Activated T-helper 1 cell treated with anti-CD3 and anti-CD28 coated beads, Interleukin-12 subunit alpha, Interleukin-12 subunit beta, Interleukin-2, Interleukin-4 antibody, amounts not matched to agents 30 ng/mL and 10 ng/mL and 1 ng/mL, durations not matched to agents 14 hours and 24 hours and 36 hours (primary cell): ENCODE data around the gene TWIST2. TPM values are rescaled to one million over a fixed set of nuclear protein-coding genes. Genes with fewer than 3 reads are reported as not detected.

ENCODE experiments used
- DNase-seq: peaks from one replicate; pipeline ENCODE4 v3.0.0; 2021; ENCODE audit warnings: low spot score
- H3K27ac Mint-ChIP-seq: one replicate; pipeline ENCODE4 v1.8.0; 2021; ENCODE audit warnings: mild to moderate bottlenecking, mixed read lengths
- H3K27me3 Mint-ChIP-seq: one replicate; pipeline ENCODE4 v1.8.0; 2022; ENCODE audit warnings: mild to moderate bottlenecking, moderate library complexity, mixed read lengths; ENCODE audit not compliant: insufficient read depth
- H3K36me3 Mint-ChIP-seq: one replicate; pipeline ENCODE4 v1.8.0; 2021; ENCODE audit warnings: low read depth, mixed read lengths
- H3K4me1 Mint-ChIP-seq: one replicate; pipeline ENCODE4 v1.8.0; 2021; ENCODE audit warnings: low read depth, mixed read lengths
- H3K4me3 Mint-ChIP-seq: one replicate; pipeline ENCODE4 v1.8.0; 2021; ENCODE audit warnings: mild to moderate bottlenecking, moderate library complexity, mixed read lengths
- H3K9me3 Mint-ChIP-seq: one replicate; pipeline ENCODE4 v1.8.0; 2021; ENCODE audit warnings: mixed read lengths
- intact Hi-C: fragments of 100-400 bp; cut with micrococcal nuclease; formaldehyde crosslinking; loops from one replicate; pipeline ENCODE4 v1.15.1; 2024
- total RNA-seq: library from RNA; stranded (reverse); gene quantifications from 2 replicates; pipeline ENCODE4 v1.2.3, GENCODE V29; 2022

Gene TWIST2
- total RNA-seq, 1 donor from 2014 or later: not detected

DNA sequence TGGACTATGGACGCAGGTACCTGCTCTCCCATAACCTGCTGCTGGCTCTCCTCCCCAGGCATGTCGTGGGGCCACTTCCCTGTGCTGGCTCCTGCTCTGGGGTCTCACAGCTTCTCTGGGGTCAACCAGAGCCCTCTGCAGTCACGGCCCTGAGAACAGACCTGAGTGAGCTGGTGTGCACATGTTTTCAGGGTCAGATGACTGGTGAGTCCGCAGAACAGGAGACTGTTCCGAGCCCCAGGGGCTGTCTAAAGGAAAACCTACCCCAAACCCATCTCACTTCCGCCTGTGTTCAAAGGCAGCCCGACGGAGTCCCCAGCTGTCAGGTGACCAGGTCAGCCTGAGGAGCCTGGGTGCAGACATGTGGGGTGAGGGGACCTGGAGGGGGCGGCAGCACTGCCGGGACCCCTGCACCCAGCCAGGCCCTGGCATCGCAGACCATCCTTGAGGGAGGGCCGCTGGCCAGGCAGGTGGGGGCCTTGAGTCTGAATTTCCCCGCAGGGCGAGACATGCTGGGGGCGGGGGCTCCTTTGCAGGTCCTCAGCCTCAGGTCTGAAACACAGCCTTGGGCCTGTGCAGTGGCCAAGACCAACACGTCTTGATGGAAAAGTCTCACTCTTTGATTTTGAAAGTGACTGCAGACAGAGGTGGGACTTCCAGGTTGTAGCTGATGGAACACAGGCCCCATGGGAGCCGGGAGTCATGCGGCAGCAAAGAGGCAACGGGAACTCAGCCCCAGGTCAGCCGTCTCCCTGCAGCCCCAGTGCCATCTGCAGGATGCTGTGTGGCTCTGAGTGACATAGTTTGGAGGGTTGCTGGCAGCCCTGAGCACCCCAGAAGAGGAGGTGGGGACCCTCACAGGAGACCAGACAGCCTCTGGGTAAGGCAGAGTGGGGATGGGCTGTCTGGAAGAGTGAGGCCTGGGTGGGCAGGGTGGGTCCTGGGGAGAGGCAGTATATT, 65.3 kb downstream of the TWIST2 start:
- H3K9me3 Mint-ChIP-seq: no peaks in the 10 kb centered on the region
- H3K4me3 Mint-ChIP-seq: no peak overlapping the region
- no peak for DNase-seq
- H3K4me1 Mint-ChIP-seq: no peaks in the 10 kb centered on the region
- no peak overlapping the region for H3K27ac Mint-ChIP-seq
- H3K36me3 Mint-ChIP-seq: no peaks in the 10 kb centered on the region
- intact Hi-C loops: no loop called here
- H3K27me3 Mint-ChIP-seq: peaks cover 7% of the 10 kb centered on the region

DNA sequence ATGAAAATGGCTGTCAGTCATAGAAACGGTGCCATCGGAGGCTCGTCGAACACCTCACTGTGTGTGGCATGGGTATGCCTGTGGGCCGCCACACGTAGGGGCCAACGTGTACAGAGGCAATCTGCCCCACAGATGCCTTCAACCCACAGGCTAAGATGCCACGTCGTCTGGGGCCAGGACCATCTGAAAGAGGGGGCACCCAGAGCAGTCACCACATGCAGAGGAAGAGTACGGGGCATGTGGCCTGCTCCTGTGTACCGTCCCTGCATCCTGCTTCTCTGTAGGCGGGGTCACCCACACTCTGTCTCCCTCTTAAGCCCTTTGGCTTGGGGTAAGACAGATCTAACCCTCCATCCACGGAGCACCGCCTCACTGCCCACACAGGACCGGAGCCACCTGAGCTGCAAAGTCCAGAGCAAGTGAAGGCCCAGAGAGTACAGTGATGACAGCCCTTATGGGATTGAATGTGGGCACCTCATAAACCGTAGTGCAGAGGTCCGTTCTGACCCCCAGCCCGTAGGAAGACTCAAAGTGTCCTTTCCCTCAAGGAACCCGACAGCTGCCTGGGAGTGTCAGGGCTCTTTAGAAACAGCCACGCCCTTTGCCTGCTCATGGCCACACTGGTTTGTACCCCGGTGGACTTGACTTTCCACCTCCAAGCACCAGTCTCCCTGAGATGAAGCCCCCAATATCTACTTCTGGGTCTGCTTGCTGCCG, 66.2 kb downstream of the TWIST2 start:
- no peak for DNase-seq
- intact Hi-C loops: no loop called here
- H3K27ac Mint-ChIP-seq: no peak overlapping the region
- H3K4me3 Mint-ChIP-seq: no peak overlapping the region
- no peaks in the 10 kb centered on the region for H3K36me3 Mint-ChIP-seq
- H3K9me3 Mint-ChIP-seq: no peaks in the 10 kb centered on the region
- peaks cover 7% of the 10 kb centered on the region for H3K27me3 Mint-ChIP-seq
- no peaks in the 10 kb centered on the region for H3K4me1 Mint-ChIP-seq

DNA sequence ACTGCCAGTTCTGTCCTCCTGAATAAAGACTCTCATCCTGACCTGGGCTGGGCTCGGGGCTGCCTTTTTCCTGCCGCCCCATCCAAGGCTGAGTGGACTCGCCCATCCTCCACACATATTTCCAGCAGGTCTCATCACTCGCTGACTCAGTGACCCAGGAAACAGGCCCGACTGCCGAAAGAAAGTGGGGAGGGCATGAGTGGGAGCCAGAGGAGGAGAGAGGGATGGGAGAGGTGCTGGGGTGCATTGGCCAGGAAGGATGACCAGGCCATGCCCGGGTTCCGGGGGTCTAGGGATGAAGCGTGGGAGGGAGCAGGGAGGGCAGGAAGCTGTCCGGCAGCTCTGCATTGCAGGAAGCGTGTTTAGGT, 66.7 kb downstream of the TWIST2 start:
- Mint-ChIP-seq H3K27ac (no peak overlapping the region), H3K4me3 (no peak overlapping the region), H3K27me3 (peaks cover 7% of the 10 kb centered on the region), H3K36me3 (no peaks in the 10 kb centered on the region), H3K9me3 (no peaks in the 10 kb centered on the region), H3K4me1 (no peaks in the 10 kb centered on the region)
- intact Hi-C loops: no loop called here
- no peak for DNase-seq

- Mint-ChIP-seq H3K27me3 (peaks cover 7% of the 10 kb centered on the region), H3K27ac (no peak overlapping the region), H3K36me3 (no peaks in the 10 kb centered on the region), H3K4me1 (no peaks in the 10 kb centered on the region), H3K9me3 (no peaks in the 10 kb centered on the region), H3K4me3 (no peak overlapping the region)
- intact Hi-C loops: no loop called here
- no peak for DNase-seq
Observed at GRCh38 chr2:238915196-238915595, 67.3 kb downstream of the TWIST2 start.

DNA sequence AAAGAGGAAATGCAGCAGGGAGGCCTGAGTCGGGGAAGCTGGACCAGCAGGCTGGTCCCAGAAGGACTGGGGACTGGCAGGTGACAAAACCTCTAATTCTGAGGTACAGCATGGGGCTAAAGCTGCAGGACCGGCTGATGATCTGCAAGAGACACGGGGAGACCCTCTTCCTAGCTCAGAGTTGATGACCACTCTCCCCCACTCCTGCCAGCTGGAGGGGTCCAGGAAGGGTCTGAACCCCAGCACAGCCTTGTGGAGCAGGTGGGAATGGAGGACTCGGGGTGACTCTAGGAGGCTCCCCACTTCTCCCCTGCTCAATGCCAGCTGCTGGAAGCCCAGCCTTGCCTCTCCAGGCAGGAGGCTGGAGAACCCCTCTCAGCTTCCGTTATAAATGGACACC, 67.7 kb downstream of the TWIST2 start:
- no peak overlapping the region for H3K27ac Mint-ChIP-seq
- no peaks in the 10 kb centered on the region for H3K9me3 Mint-ChIP-seq

GRCh38 chr2:238916176-238916874, 68.4 kb downstream of the TWIST2 start:
- Mint-ChIP-seq H3K36me3 (no peaks in the 10 kb centered on the region), H3K9me3 (no peaks in the 10 kb centered on the region), H3K27me3 (peaks cover 7% of the 10 kb centered on the region), H3K27ac (no peak overlapping the region), H3K4me1 (no peaks in the 10 kb centered on the region), H3K4me3 (no peak overlapping the region)
- no peak for DNase-seq
- intact Hi-C loops: no loop called here

More for the DNA sequence above, 67.7 kb downstream of the TWIST2 start:
- Mint-ChIP-seq H3K4me1 (no peaks in the 10 kb centered on the region), H3K4me3 (no peak overlapping the region), H3K27me3 (peaks cover 7% of the 10 kb centered on the region), H3K36me3 (no peaks in the 10 kb centered on the region)
- intact Hi-C loops: no loop called here
- no peak for DNase-seq

GRCh38 chr2:238916875-238917590, 69.1 kb downstream of the TWIST2 start:
- Mint-ChIP-seq H3K36me3 (no peaks in the 10 kb centered on the region), H3K4me3 (no peak overlapping the region), H3K9me3 (no peaks in the 10 kb centered on the region), H3K4me1 (no peaks in the 10 kb centered on the region), H3K27ac (no peak overlapping the region), H3K27me3 (peaks cover 7% of the 10 kb centered on the region)
- intact Hi-C loops: no loop called here
- no peak for DNase-seq

DNA sequence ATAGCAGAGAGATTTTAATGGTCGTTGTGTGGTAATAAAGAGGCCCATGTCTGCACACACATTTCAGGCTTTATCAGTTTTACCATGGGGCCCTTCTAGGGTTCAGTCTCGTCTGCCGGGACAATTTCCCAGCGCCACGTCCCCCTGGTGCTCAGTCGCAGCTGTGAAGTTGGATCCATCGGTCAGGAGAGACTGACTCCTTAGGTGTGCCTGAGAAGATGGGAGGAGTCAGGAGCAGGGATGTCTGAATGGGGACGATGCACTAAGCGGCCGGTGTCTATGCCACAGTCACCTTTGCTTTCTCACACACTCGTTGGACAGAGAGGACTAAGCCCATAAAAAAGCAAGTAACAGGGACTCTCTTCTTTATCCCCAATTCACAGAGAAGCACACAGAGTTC, 71.4 kb downstream of the TWIST2 start:
- intact Hi-C loops: no loop called here
- Mint-ChIP-seq H3K4me3 (no peak overlapping the region), H3K4me1 (no peaks in the 10 kb centered on the region), H3K27me3 (peaks cover 7% of the 10 kb centered on the region), H3K36me3 (no peaks in the 10 kb centered on the region), H3K27ac (no peak overlapping the region), H3K9me3 (no peaks in the 10 kb centered on the region)
- no peak for DNase-seq

DNA sequence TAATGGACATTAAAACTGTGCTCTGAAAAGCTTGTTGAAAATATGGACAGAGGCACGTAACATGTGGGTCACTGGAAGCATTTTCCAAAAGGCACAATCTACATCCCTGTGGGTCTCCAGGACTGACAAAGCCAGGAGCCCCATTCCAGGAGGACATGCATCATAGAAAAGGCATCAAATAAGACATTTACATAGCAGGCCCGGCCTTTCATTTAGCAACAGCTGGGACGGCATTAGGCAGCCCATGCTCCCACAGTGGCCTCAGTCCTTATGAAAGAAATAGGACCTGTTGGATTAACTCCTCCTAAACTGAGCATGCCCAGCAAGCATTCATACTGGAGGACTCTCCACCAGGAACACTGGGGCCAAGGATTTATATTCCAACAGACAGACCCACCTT, 72.2 kb downstream of the TWIST2 start:
- intact Hi-C loops: no loop called here
- no peak overlapping the region for H3K4me3 Mint-ChIP-seq
- H3K9me3 Mint-ChIP-seq: no peaks in the 10 kb centered on the region
- DNase-seq: no peak
- H3K4me1 Mint-ChIP-seq: no peaks in the 10 kb centered on the region
- H3K27ac Mint-ChIP-seq: no peak overlapping the region
- no peaks in the 10 kb centered on the region for H3K36me3 Mint-ChIP-seq
- peaks cover 7% of the 10 kb centered on the region for H3K27me3 Mint-ChIP-seq

GRCh38 chr2:238920601-238921001, 72.7 kb downstream of the TWIST2 start:
- Mint-ChIP-seq H3K9me3 (no peaks in the 10 kb centered on the region), H3K4me3 (no peak overlapping the region), H3K36me3 (no peaks in the 10 kb centered on the region), H3K27me3 (peaks cover 7% of the 10 kb centered on the region), H3K4me1 (no peaks in the 10 kb centered on the region), H3K27ac (no peak overlapping the region)
- intact Hi-C loops: no loop called here
- no peak for DNase-seq

DNA sequence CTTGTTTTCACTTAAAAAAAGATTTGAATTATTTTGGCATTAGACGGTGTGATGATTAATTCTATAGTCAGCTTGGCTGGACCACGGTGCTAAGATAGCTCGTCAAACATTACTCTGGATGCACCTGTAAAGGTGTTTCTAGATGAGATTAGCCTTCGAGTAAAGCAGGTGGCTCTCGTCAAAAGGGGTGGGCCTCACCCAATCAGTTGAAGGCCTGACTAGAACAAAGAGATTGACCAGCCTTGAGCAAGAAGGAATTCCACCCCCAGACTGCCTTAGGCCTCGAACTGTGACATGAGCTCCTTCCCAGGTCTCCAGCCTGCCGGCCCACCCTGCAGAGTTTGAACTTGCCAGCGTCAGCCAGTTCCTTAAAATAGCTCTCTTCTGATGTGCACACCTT, 73.4 kb downstream of the TWIST2 start:
- no peak overlapping the region for H3K27ac Mint-ChIP-seq

DNA sequence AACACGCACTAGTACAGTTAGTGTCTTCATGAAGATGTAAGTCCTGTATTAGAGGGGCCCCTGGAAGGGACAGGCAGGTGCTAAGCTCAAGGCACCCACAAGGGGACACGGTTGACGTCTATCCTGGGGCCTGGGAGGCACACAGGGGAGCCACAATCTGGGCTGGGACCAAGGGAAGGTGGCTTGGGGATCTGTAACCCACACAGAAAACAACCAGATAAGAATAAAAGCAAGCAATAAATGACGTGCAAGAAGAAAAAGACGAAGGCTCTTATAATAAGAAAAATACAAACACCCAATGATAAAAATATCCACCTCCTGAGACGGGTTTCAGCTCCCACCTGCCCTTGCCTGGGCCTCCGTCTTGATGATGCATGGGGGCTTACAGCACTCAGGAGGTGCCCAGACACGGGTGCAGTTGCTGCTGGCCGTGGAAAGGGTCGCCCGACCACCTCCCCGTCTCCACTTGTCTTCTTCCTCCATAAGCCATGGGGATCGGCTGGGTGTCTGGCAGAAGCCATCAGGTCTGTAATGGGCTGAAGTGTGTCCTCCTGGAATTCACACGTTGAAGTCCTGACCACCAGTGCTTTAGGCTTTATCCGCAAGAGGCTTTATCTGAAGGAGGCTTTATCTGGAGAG, 73.9 kb downstream of the TWIST2 start:
- H3K4me1 Mint-ChIP-seq: no peaks in the 10 kb centered on the region
- H3K27ac Mint-ChIP-seq: no peak overlapping the region
- intact Hi-C loops: no loop called here
- H3K27me3 Mint-ChIP-seq: peaks cover 2% of the 10 kb centered on the region
- no peak for DNase-seq
- H3K9me3 Mint-ChIP-seq: no peaks in the 10 kb centered on the region
- no peak overlapping the region for H3K4me3 Mint-ChIP-seq
- no peaks in the 10 kb centered on the region for H3K36me3 Mint-ChIP-seq

More for the DNA sequence above, 73.4 kb downstream of the TWIST2 start:
- Mint-ChIP-seq H3K27me3 (peaks cover 3% of the 10 kb centered on the region), H3K4me1 (no peaks in the 10 kb centered on the region), H3K36me3 (no peaks in the 10 kb centered on the region), H3K9me3 (no peaks in the 10 kb centered on the region), H3K4me3 (no peak overlapping the region)
- no peak for DNase-seq
- intact Hi-C loops: no loop called here
